Activated CD4-positive, alpha-beta memory T cell treated with anti-CD3 and anti-CD28 coated beads, Interleukin-2, amount 10 ng/mL, durations not matched to agents 7 days and 5 days (primary cell): ENCODE data around the gene RRAGD. TPM values are rescaled to one million over a fixed set of nuclear protein-coding genes. Genes with fewer than 3 reads are reported as not detected.
"Not testable (repeated sequence)": the region's sequence is repeated elsewhere in the genome, so short reads cannot be mapped to it uniquely, and the experiment has no call there.

Source experiments
- CTCF ChIA-PET: fragments of 350-600 bp; sonication (Branson Sonifier 250); formaldehyde crosslinking; loops from one replicate; lab custom pipeline; 2021; ENCODE audit warnings: antibody characterized with exemption, inconsistent platforms; lab: Charles Lee
- POLR2A ChIA-PET: fragments of 350-600 bp; sonication (Branson Sonifier 250); formaldehyde crosslinking; loops from one replicate; lab custom pipeline; 2021; ENCODE audit warnings: antibody characterized with exemption; lab: Charles Lee
- DNase-seq: peaks from one replicate; pipeline ENCODE4 v3.0.0-alpha.2; 2020
- H3K27ac Mint-ChIP-seq: one replicate; pipeline ENCODE4 v1.8.0; 2021; ENCODE audit warnings: mild to moderate bottlenecking, mixed read lengths
- H3K27me3 Mint-ChIP-seq: one replicate; pipeline ENCODE4 v1.8.0; 2021; ENCODE audit warnings: mixed read lengths
- H3K36me3 Mint-ChIP-seq: one replicate; pipeline ENCODE4 v1.8.0; 2021; ENCODE audit warnings: low read depth, mixed read lengths
- H3K4me1 Mint-ChIP-seq: one replicate; pipeline ENCODE4 v1.8.0; 2021; ENCODE audit warnings: mixed read lengths
- H3K4me3 Mint-ChIP-seq: one replicate; pipeline ENCODE4 v1.8.0; 2021; ENCODE audit warnings: mild to moderate bottlenecking, mixed read lengths
- H3K9me3 Mint-ChIP-seq: one replicate; pipeline ENCODE4 v1.8.0; 2021; ENCODE audit warnings: mixed read lengths
- total RNA-seq, 2 experiments: library from RNA; stranded (reverse); gene quantifications; one replicate each; pipeline ENCODE4 v1.2.3, GENCODE V29; 2021

The RRAGD gene
- total RNA-seq, 2 experiments from 2014 or later, result 11.3 to 11.6 TPM

DNA sequence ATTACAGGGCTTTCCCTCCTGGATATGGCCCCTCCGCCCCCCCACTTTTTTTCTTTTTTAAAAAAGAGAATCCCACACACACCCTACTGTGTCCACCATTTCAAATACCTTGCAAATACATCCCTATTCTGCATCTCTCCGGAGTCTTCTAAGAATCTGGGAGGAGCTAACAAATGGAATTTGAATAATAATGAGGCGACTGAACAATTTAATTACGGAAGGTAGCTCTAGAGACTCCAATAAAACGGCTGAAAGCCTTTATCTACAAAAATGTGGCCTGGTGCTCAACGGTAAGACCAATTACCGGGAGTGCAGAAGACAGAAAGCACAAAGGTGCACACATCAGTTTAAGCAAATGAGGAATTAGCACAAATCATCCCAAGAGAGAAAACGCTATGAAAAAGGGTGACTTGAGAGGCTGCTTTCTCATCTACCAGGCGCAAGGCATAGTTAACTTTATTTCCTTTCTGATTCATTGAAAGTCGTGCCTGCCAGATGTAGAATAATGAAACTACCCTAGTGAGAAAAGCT, 1.8 kb downstream of the RRAGD start:
- CTCF ChIA-PET, result interaction anchor here (1.3 kb wide), 1 partner anchor 38 kb away, joined by 4 read pairs; no protein-coding TSS in a partner anchor
- Mint-ChIP-seq H3K9me3 (no peaks in the 10 kb centered on the region), H3K27me3 (peaks cover 41% of the 10 kb centered on the region), H3K4me1 (peaks cover 21% of the 10 kb centered on the region), H3K27ac (no peak overlapping the region), H3K36me3 (no peaks in the 10 kb centered on the region), H3K4me3 (peak overlapping the region; percentile 71)
- DNase-seq, result no peak
- POLR2A ChIA-PET, result interaction anchor here (1.1 to 3.0 kb wide), 5 partner anchors 34 to 330 kb away, joined by 3 to 12 read pairs (median 3); partner anchors contain the start of gene PNRC1

DNA sequence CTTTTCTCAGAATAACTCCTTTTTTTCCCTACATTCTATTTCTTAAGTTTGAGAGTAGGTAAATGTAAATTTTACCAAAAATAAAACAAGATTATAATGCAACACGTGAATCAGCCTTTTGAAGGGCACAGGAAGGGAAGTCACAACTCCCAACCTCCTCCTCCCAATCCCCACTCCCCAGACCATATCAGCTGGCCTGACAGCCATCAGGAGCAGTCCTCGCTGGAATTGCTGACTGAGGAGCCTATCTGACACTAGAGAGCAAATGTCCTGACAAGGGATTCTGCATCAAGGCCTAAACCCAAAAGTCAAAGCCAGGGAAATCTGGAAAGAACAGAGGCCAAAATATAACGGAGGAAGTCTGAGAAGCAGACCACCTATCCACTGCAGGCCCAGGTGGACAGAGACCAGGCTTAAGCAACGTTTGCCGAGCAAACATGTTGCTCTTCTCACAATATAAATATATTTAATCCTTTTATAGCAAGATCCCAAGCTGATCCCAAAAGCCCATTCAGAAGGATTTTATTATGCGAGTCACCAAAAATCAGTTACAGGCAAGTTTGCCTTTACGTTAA, 2.5 kb downstream of the RRAGD start:
- Mint-ChIP-seq H3K27me3 (peaks cover 37% of the 10 kb centered on the region), H3K4me3 (no peak overlapping the region), H3K4me1 (peaks cover 21% of the 10 kb centered on the region), H3K27ac (no peak overlapping the region), H3K36me3 (no peaks in the 10 kb centered on the region), H3K9me3 (no peaks in the 10 kb centered on the region)
- ChIA-PET CTCF (interaction anchor here (1.3 kb wide), 1 partner anchor 38 kb away, joined by 4 read pairs; no protein-coding TSS in a partner anchor), POLR2A (interaction anchor here (1.1 to 3.0 kb wide), 3 partner anchors 33 to 330 kb away, joined by 3 to 12 read pairs (median 3); partner anchors contain the start of gene PNRC1)
- no peak for DNase-seq

DNA sequence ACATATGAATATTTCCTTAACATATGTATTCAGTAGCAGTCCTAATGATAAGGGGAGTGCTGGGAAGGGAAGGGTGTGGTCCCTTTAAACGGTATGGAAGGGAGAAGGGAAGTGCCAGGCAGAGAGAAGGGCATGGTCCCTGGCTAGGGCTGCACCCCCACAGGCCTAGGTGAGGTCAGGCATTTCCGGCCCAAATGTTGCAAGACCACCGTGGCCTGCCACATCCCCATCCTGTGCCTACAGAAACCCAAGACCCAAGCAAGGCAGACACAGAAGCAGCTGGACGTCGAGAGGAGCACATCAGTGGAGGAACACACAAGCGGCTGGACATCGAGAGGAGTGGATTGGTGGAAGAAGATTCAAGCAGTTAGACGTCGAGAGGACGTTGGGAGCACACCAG, 5.9 kb downstream of the RRAGD start:
- peaks cover 17% of the 10 kb centered on the region for H3K27me3 Mint-ChIP-seq
- no peaks in the 10 kb centered on the region for H3K9me3 Mint-ChIP-seq
- H3K4me3 Mint-ChIP-seq, result no peak overlapping the region
- DNase-seq, result no peak
- H3K4me1 Mint-ChIP-seq, result peaks cover 11% of the 10 kb centered on the region
- POLR2A ChIA-PET, result no interaction called here
- H3K36me3 Mint-ChIP-seq, result no peaks in the 10 kb centered on the region
- no peak overlapping the region for H3K27ac Mint-ChIP-seq
- CTCF ChIA-PET, result no interaction called here

DNA sequence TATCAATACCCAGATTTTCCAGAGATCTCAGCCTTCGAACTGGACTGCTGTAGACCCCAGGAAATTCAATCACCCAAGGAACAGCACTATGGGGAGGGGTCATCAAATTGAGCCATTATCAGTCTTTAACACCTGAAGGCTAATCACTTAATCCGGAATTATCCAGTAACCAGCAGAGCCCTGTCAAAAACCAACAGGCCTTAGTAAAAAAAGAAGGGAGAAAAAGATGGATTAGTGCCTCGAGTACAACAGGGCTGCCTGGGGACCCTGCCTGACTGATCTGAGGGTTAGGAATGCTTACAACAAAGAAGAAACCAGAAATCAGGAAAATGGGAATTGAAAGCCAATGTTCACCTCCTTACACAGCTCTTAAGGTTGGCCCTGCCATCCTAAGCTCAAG, 7.6 kb downstream of the RRAGD start:
- CTCF ChIA-PET, result interaction anchor here (1.4 kb wide), 1 partner anchor 32 kb away, joined by 7 read pairs; no protein-coding TSS in a partner anchor
- no peak for DNase-seq
- POLR2A ChIA-PET, result no interaction called here
- peaks cover 3% of the 10 kb centered on the region for H3K4me1 Mint-ChIP-seq
- H3K36me3 Mint-ChIP-seq, result no peaks in the 10 kb centered on the region
- H3K27ac Mint-ChIP-seq, result no peak overlapping the region
- no peak overlapping the region for H3K4me3 Mint-ChIP-seq
- peaks cover 8% of the 10 kb centered on the region for H3K27me3 Mint-ChIP-seq
- no peaks in the 10 kb centered on the region for H3K9me3 Mint-ChIP-seq

DNA sequence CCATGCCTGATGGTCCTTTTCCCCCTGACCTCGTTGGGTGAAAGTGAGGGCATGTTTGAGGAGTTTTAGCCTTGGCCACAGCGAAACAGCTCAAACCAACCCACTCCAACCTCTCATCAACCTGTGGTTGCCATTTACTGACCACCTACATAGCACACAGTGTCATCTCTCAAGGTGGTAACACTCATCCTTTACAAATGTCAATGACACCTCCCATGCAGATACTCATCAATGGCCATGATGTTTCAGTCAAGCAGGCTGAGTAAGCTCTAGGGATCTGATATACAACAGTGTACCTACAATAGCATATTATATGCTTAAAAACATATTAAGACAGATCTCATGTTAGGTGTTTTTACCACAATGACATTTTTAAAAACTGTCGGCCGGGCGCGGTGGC, 9.3 kb downstream of the RRAGD start:
- no peak for DNase-seq
- no peak overlapping the region for H3K4me3 Mint-ChIP-seq
- no peaks in the 10 kb centered on the region for H3K36me3 Mint-ChIP-seq
- H3K9me3 Mint-ChIP-seq, result no peaks in the 10 kb centered on the region
- ChIA-PET POLR2A (no interaction called here), CTCF (interaction anchor here (0.9 to 1.6 kb wide), 2 partner anchors 18 to 76 kb away, joined by 3 to 4 read pairs; no protein-coding TSS in a partner anchor)
- peaks cover 5% of the 10 kb centered on the region for H3K27me3 Mint-ChIP-seq
- peaks cover 3% of the 10 kb centered on the region for H3K4me1 Mint-ChIP-seq
- H3K27ac Mint-ChIP-seq, result no peak overlapping the region

DNA sequence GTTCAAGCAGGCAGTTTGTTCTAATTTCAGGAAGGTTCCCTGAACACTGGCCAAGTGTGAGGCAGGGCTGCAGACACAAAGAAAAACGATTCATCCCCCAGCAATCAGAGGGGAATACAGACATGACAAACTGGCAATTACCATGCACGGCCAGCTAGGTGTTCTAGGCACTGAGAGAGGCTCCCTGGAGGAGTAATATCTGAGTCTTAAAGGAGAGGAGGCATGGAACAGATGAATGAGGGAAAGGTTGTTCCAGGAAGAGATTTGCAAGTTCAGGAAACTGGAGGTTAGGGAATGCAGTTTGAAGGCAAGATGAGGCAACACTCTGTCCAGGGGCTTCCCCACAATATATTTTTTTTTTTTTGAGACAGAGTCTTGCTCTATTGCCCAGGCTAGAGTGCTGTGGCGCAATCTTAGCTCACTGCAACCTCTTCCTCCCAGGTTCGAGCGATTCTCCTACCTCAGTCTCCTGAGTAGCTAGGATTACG, 11.1 kb downstream of the RRAGD start:
- Mint-ChIP-seq H3K9me3 (no peaks in the 10 kb centered on the region), H3K36me3 (no peaks in the 10 kb centered on the region), H3K27ac (no peak overlapping the region), H3K4me3 (no peak overlapping the region), H3K27me3 (no peaks in the 10 kb centered on the region), H3K4me1 (no peaks in the 10 kb centered on the region)
- ChIA-PET CTCF (no interaction called here), POLR2A (no interaction called here)
- no peak for DNase-seq

DNA sequence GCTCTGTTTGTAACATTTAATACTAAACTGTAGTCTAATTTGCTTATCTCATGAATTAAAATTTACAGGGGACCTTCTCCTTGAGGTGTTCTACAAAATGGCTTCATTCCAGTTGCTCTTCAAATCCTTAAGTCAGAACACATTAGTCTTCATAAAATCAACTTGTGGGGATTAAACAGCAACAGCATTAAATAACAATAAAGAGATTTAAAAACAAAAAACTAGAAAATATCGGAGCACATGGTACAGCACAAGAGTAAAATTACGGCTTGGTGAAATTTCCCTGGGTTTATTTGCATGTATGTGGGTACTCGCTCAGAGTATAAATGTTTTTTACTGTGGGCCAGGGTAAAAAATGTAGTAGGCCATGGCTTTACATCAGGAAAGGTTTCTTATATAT, 12.0 kb downstream of the RRAGD start:
- CTCF ChIA-PET, result no interaction called here
- DNase-seq, result no peak
- H3K27me3 Mint-ChIP-seq, result no peaks in the 10 kb centered on the region
- no peaks in the 10 kb centered on the region for H3K36me3 Mint-ChIP-seq
- POLR2A ChIA-PET, result no interaction called here
- H3K27ac Mint-ChIP-seq, result no peak overlapping the region
- H3K4me1 Mint-ChIP-seq, result no peaks in the 10 kb centered on the region
- no peak overlapping the region for H3K4me3 Mint-ChIP-seq
- no peaks in the 10 kb centered on the region for H3K9me3 Mint-ChIP-seq

DNA sequence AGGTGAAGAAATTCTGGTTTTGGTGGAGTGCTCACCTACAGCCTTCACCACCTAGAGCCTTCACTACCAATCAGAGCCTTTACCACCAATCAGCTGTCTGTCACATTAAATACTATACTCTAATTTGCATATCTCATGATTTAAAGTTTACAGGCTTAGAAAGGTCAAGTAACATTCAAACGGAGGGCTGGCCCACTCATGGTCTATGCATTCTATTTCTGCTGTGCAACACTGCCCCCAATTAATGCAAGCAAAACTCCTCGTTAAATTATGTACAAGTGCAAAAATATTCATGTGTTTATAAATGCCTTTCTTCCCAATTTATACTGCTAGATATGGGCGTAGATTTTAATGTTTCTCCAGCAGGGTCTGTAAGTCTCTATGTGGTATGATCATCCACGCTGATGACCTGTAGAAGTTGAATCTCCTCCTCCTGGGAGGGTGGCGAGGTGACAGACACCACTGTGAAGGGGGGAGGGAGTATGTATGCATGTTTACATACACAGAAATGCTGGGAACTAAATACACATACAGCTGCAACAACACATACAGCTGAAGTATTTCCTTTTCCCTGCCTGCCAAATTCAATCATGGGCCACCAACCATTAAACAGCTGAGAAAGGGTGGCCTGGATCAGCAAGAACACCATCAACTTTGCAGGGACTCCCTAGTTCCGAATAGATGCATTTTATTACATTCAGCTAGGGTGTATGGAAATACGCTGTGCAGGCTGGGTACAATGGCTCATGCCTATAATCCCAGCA, 13.1 kb downstream of the RRAGD start:
- H3K4me3 Mint-ChIP-seq, result no peak overlapping the region
- CTCF ChIA-PET, result interaction anchor here (1.5 kb wide), 1 partner anchor 32 kb away, joined by 3 read pairs; no protein-coding TSS in a partner anchor
- H3K36me3 Mint-ChIP-seq, result no peaks in the 10 kb centered on the region
- no peak overlapping the region for H3K27ac Mint-ChIP-seq
- H3K4me1 Mint-ChIP-seq, result no peaks in the 10 kb centered on the region
- no peaks in the 10 kb centered on the region for H3K27me3 Mint-ChIP-seq
- POLR2A ChIA-PET, result no interaction called here
- H3K9me3 Mint-ChIP-seq, result no peaks in the 10 kb centered on the region
- DNase-seq, result no peak

DNA sequence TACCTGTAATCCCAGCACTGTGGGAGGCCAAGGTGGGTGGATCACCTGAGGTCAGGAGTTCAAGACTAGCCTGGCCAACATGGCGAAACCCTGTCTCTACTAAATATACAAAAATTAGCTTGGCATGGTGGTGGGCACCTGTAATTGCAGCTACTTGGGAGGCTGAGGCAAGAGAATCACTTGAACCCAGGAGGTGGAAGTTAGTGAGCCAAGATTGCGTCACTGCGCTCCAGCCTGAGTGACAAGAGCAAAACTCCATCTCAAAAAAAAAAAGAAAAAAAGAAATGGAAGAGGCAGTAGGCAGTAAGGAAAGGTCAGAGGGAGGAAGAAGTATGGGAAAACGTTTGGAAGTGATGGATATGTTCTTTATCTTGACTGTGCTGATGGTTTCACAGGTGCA, 14.2 kb downstream of the RRAGD start:
- H3K36me3 Mint-ChIP-seq, H3K9me3 Mint-ChIP-seq, H3K27ac Mint-ChIP-seq, POLR2A ChIA-PET, H3K4me3 Mint-ChIP-seq, DNase-seq, H3K4me1 Mint-ChIP-seq, H3K27me3 Mint-ChIP-seq: not testable (repeated sequence)
- CTCF ChIA-PET, result interaction anchor here (1.5 kb wide), 1 partner anchor 31 kb away, joined by 3 read pairs; no protein-coding TSS in a partner anchor

DNA sequence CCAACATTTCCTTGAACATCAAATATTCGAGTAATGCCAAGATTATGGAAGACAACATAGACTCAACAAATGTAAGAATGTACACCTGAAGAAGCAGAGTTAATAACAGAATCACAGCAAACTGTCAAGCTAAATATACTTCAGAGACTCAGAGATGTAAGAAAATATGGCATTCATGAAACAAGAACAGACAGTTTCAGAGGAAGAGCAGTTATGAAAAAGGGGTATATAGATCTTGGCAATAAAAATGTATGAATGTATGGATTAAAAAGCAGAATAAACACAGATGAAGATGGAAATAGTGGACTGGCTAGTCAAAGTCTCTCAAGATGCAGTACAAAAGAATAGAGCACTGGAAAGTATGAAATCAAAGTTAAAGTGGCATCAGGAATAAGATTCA, 18.4 kb downstream of the RRAGD start:
- Mint-ChIP-seq H3K36me3 (no peaks in the 10 kb centered on the region), H3K9me3 (peaks cover 4% of the 10 kb centered on the region), H3K27ac (no peak overlapping the region), H3K4me1 (no peaks in the 10 kb centered on the region), H3K4me3 (no peak overlapping the region), H3K27me3 (peaks cover 7% of the 10 kb centered on the region)
- POLR2A ChIA-PET, result no interaction called here
- CTCF ChIA-PET, result no interaction called here
- DNase-seq, result no peak

DNA sequence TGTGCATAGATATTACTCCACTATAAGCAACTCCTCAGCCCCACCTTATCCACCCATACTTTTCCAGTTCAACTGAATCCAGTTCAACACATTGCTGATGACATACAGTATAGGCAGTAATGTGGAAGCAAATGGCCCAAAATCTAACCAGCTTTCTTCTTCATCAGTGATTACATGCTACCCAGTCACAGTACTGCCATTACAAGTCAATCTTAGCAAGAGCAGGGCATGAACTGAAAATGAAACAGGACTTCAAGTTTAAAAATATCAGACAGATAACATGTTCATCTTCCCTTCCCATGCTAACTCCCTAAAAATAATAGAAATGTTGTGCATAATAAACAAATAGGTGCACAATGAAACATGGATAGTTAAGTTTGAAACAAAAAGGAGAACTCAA, 19.2 kb downstream of the RRAGD start:
- CTCF ChIA-PET, result no interaction called here
- peaks cover 7% of the 10 kb centered on the region for H3K27me3 Mint-ChIP-seq
- H3K9me3 Mint-ChIP-seq, result peaks cover 4% of the 10 kb centered on the region
- no peaks in the 10 kb centered on the region for H3K4me1 Mint-ChIP-seq
- no peak overlapping the region for H3K4me3 Mint-ChIP-seq
- H3K27ac Mint-ChIP-seq, result no peak overlapping the region
- DNase-seq, result no peak
- POLR2A ChIA-PET, result no interaction called here
- H3K36me3 Mint-ChIP-seq, result no peaks in the 10 kb centered on the region

DNA sequence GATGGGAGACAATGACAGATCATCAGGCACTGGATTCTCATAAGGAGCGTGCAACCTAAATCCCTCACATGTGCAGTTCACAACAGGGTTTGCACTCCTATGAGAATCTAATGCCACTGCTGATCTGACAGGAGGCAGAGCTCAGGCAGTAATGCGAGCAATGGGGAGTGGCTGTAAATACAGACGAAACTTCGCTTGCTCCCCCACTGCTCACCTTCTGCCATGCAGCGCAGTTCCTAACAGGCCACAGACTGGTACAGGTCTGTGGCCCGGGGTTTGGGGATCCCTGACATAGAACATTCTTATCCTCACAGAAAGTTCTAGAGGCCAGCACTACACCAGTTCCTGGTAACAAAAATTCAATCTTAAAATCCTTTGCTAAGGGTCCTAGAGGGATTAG, 23.2 kb downstream of the RRAGD start:
- H3K27me3 Mint-ChIP-seq, result peaks cover 7% of the 10 kb centered on the region
- peaks cover 3% of the 10 kb centered on the region for H3K4me1 Mint-ChIP-seq
- CTCF ChIA-PET, result interaction anchor here (1.1 to 3.6 kb wide), 2 partner anchors 13 to 17 kb away, joined by 3 to 12 read pairs; no protein-coding TSS in a partner anchor
- H3K4me3 Mint-ChIP-seq, result no peak overlapping the region
- no peak for DNase-seq
- no peaks in the 10 kb centered on the region for H3K36me3 Mint-ChIP-seq
- no peak overlapping the region for H3K27ac Mint-ChIP-seq
- peaks cover 6% of the 10 kb centered on the region for H3K9me3 Mint-ChIP-seq
- POLR2A ChIA-PET, result no interaction called here
